ENCODE results near the gene KCND2.
"Not testable (repeated sequence)": the region's sequence is repeated elsewhere in the genome, so short reads cannot be mapped to it uniquely, and the experiment has no call there.

KCND2 gene

GRCh38 chr7:120588862-120589261, 315.9 kb downstream of the KCND2 start:
- FAIRE-seq = no peak

- peak; percentile 67 for FAIRE-seq
Measured at GRCh38 chr7:120600607-120601006, 327.6 kb downstream of the KCND2 start.

- FAIRE-seq = no peak
Measured at GRCh38 chr7:120603366-120603765, 330.4 kb downstream of the KCND2 start.

GRCh38 chr7:120609136-120609753, 336.3 kb downstream of the KCND2 start:
- no peak for FAIRE-seq

GRCh38 chr7:120611975-120612374, 339.0 kb downstream of the KCND2 start:
- no peak for FAIRE-seq

GRCh38 chr7:120615703-120616102, 342.7 kb downstream of the KCND2 start:
- no peak for FAIRE-seq

GRCh38 chr7:120617275-120617674, 344.3 kb downstream of the KCND2 start:
- no peak for FAIRE-seq

GRCh38 chr7:120628251-120628650, 355.3 kb downstream of the KCND2 start:
- FAIRE-seq = no peak

- FAIRE-seq = no peak
Measured at GRCh38 chr7:120639884-120640283, 366.9 kb downstream of the KCND2 start.

GRCh38 chr7:120645966-120646365, 373.0 kb downstream of the KCND2 start:
- no peak for FAIRE-seq

- FAIRE-seq = no peak
Measured at GRCh38 chr7:120654241-120654640, 381.3 kb downstream of the KCND2 start.

GRCh38 chr7:120658516-120658915, 385.5 kb downstream of the KCND2 start:
- FAIRE-seq = no peak

GRCh38 chr7:120662291-120662690, 389.3 kb downstream of the KCND2 start:
- FAIRE-seq = no peak

- FAIRE-seq = no peak
Measured at GRCh38 chr7:120665068-120665467, 392.1 kb downstream of the KCND2 start.

- FAIRE-seq = no peak
Measured at GRCh38 chr7:120675076-120675475, 402.1 kb downstream of the KCND2 start.

- no peak for FAIRE-seq
Measured at GRCh38 chr7:120677535-120677934, 404.6 kb downstream of the KCND2 start.

GRCh38 chr7:120680985-120681384, 408.0 kb downstream of the KCND2 start:
- FAIRE-seq = no peak

- FAIRE-seq = no peak
Measured at GRCh38 chr7:120684463-120684862, 411.5 kb downstream of the KCND2 start.

GRCh38 chr7:120691915-120692314, 418.9 kb downstream of the KCND2 start:
- no peak for FAIRE-seq

- FAIRE-seq = no peak
Measured at GRCh38 chr7:120695848-120696247, 422.9 kb downstream of the KCND2 start.

GRCh38 chr7:120700796-120701195, 427.8 kb downstream of the KCND2 start:
- no peak for FAIRE-seq

GRCh38 chr7:120702408-120702807, 429.4 kb downstream of the KCND2 start:
- not testable (repeated sequence) for FAIRE-seq

- no peak for FAIRE-seq
Measured at GRCh38 chr7:120703585-120704240, 430.7 kb downstream of the KCND2 start.

- no peak for FAIRE-seq
Measured at GRCh38 chr7:120709252-120709971, 436.4 kb downstream of the KCND2 start.
